T-helper 2 cell treated with Interferon-gamma antibody and Interleukin-4, amounts not matched to agents 5 μg/mL and 100 μg/mL, for 36 hours (primary cell): ENCODE results near the gene HEXD.
A peak's percentile ranks its signal among the peaks of the same experiment; 100 is the strongest.
"Not testable (repeated sequence)": the region's sequence is repeated elsewhere in the genome, so short reads cannot be mapped to it uniquely, and the experiment has no call there.

Experiments
- DNase-seq: peaks from one replicate; pipeline ENCODE4 v3.0.0; 2021; ENCODE audit warnings: low spot score
- H3K27ac Mint-ChIP-seq: one replicate; pipeline ENCODE4 v1.8.0; 2021; ENCODE audit warnings: mild to moderate bottlenecking, mixed read lengths
- H3K27me3 Mint-ChIP-seq: one replicate; pipeline ENCODE4 v1.8.0; 2021; ENCODE audit warnings: low read depth, mixed read lengths
- H3K36me3 Mint-ChIP-seq: one replicate; pipeline ENCODE4 v1.8.0; 2021; ENCODE audit warnings: low read depth, mixed read lengths
- H3K4me1 Mint-ChIP-seq: one replicate; pipeline ENCODE4 v1.8.0; 2021; ENCODE audit warnings: low read depth, mixed read lengths
- H3K4me3 Mint-ChIP-seq: one replicate; pipeline ENCODE4 v1.8.0; 2022; ENCODE audit warnings: mild to moderate bottlenecking, moderate library complexity, mixed read lengths
- H3K9me3 Mint-ChIP-seq: one replicate; pipeline ENCODE4 v1.8.0; 2021; ENCODE audit warnings: mixed read lengths

HEXD gene

GRCh38 chr17:82452162-82452561 lies 34.0 kb downstream of the HEXD start:
- peaks cover 27% of the 10 kb centered on the region for H3K36me3 Mint-ChIP-seq
- peak overlapping the region; percentile 92 for H3K4me3 Mint-ChIP-seq
- no peaks in the 10 kb centered on the region for H3K27me3 Mint-ChIP-seq
- peaks cover 30% of the 10 kb centered on the region for H3K4me1 Mint-ChIP-seq
- H3K9me3 Mint-ChIP-seq: peaks cover 8% of the 10 kb centered on the region
- H3K27ac Mint-ChIP-seq: peak overlapping the region; percentile 92
- DNase-seq: no peak

GRCh38 chr17:82453151-82453550 lies 35.0 kb downstream of the HEXD start:
- not testable (repeated sequence) for H3K27ac Mint-ChIP-seq, H3K9me3 Mint-ChIP-seq, H3K4me3 Mint-ChIP-seq, H3K27me3 Mint-ChIP-seq, DNase-seq
- peaks cover 36% of the 10 kb centered on the region for H3K4me1 Mint-ChIP-seq
- peaks cover 25% of the 10 kb centered on the region for H3K36me3 Mint-ChIP-seq

- H3K4me3 Mint-ChIP-seq: not testable (repeated sequence)
- H3K36me3 Mint-ChIP-seq: peaks cover 25% of the 10 kb centered on the region
These were observed 35.6 kb downstream of the HEXD start for GRCh38 chr17:82453706-82454105.

GRCh38 chr17:82457073-82457928 lies 39.2 kb downstream of the HEXD start:
- peak overlapping the region; percentile 89 for H3K4me3 Mint-ChIP-seq
- peaks cover 24% of the 10 kb centered on the region for H3K4me1 Mint-ChIP-seq
- H3K27me3 Mint-ChIP-seq: no peaks in the 10 kb centered on the region
- H3K36me3 Mint-ChIP-seq: peaks cover 28% of the 10 kb centered on the region
- H3K27ac Mint-ChIP-seq: peak overlapping the region; percentile 97
- H3K9me3 Mint-ChIP-seq: peaks cover 6% of the 10 kb centered on the region
- no peak for DNase-seq

More at GRCh38 chr17:82453706-82454105, 35.6 kb downstream of the HEXD start:
- not testable (repeated sequence) for DNase-seq, H3K27me3 Mint-ChIP-seq, H3K9me3 Mint-ChIP-seq, H3K27ac Mint-ChIP-seq
- H3K4me1 Mint-ChIP-seq: peaks cover 36% of the 10 kb centered on the region

- no peaks in the 10 kb centered on the region for H3K27me3 Mint-ChIP-seq
- H3K4me1 Mint-ChIP-seq: peaks cover 26% of the 10 kb centered on the region
- H3K4me3 Mint-ChIP-seq: peak overlapping the region; percentile 89
- H3K9me3 Mint-ChIP-seq: peaks cover 3% of the 10 kb centered on the region
- H3K36me3 Mint-ChIP-seq: peaks cover 28% of the 10 kb centered on the region
- no peak for DNase-seq
- H3K27ac Mint-ChIP-seq: peak overlapping the region; percentile 97
These were observed 39.7 kb downstream of the HEXD start for GRCh38 chr17:82457929-82458178.

- Mint-ChIP-seq H3K36me3 (peaks cover 31% of the 10 kb centered on the region), H3K4me1 (peaks cover 26% of the 10 kb centered on the region), H3K4me3 (peak within 1 kb of the TSS; percentile 93), H3K27me3 (no peaks in the 10 kb centered on the region), H3K9me3 (peaks cover 3% of the 10 kb centered on the region), H3K27ac (peak within 1 kb of the TSS; percentile 97)
- peak; percentile 99 for DNase-seq
These were observed 40.2 kb downstream of the HEXD start, which contains the start of gene NARF for GRCh38 chr17:82458179-82458884. TSS of gene NARF (plus strand) at chr17:82458741. CDS start at chr17:82458804, 63 bp downstream.

GRCh38 chr17:82458885-82459424 lies 40.8 kb downstream of the HEXD start:
- H3K27ac Mint-ChIP-seq: peak overlapping the region; percentile 84
- peaks cover 37% of the 10 kb centered on the region for H3K36me3 Mint-ChIP-seq
- peaks cover 3% of the 10 kb centered on the region for H3K9me3 Mint-ChIP-seq

GRCh38 chr17:82459936-82460335 lies 41.8 kb downstream of the HEXD start:
- Mint-ChIP-seq H3K4me3 (peak overlapping the region; percentile 32), H3K4me1 (peaks cover 30% of the 10 kb centered on the region), H3K36me3 (peaks cover 45% of the 10 kb centered on the region)
- not testable (repeated sequence) for H3K9me3 Mint-ChIP-seq, DNase-seq, H3K27ac Mint-ChIP-seq, H3K27me3 Mint-ChIP-seq

More at GRCh38 chr17:82458885-82459424, 40.8 kb downstream of the HEXD start:
- peaks cover 26% of the 10 kb centered on the region for H3K4me1 Mint-ChIP-seq
- DNase-seq: peak; percentile 39
- H3K4me3 Mint-ChIP-seq: peak overlapping the region; percentile 93
- no peaks in the 10 kb centered on the region for H3K27me3 Mint-ChIP-seq

- no peaks in the 10 kb centered on the region for H3K27me3 Mint-ChIP-seq
- no peaks in the 10 kb centered on the region for H3K9me3 Mint-ChIP-seq
- no peak for DNase-seq
- peak overlapping the region; percentile 46 for H3K27ac Mint-ChIP-seq
- H3K4me3 Mint-ChIP-seq: no peak overlapping the region
- H3K36me3 Mint-ChIP-seq: peaks cover 59% of the 10 kb centered on the region
- H3K4me1 Mint-ChIP-seq: peaks cover 31% of the 10 kb centered on the region
These were observed 43.8 kb downstream of the HEXD start for GRCh38 chr17:82461827-82462524.

GRCh38 chr17:82463391-82463790 lies 45.2 kb downstream of the HEXD start:
- H3K27ac Mint-ChIP-seq: peak overlapping the region; percentile 22
- no peaks in the 10 kb centered on the region for H3K9me3 Mint-ChIP-seq
- H3K4me3 Mint-ChIP-seq: no peak overlapping the region
- H3K36me3 Mint-ChIP-seq: peaks cover 57% of the 10 kb centered on the region
- peaks cover 23% of the 10 kb centered on the region for H3K4me1 Mint-ChIP-seq
- no peak for DNase-seq
- H3K27me3 Mint-ChIP-seq: no peaks in the 10 kb centered on the region

- Mint-ChIP-seq H3K4me1 (peaks cover 26% of the 10 kb centered on the region), H3K36me3 (peaks cover 64% of the 10 kb centered on the region), H3K9me3 (no peaks in the 10 kb centered on the region), H3K27ac (no peak overlapping the region), H3K4me3 (no peak overlapping the region), H3K27me3 (no peaks in the 10 kb centered on the region)
- no peak for DNase-seq
These were observed 45.9 kb downstream of the HEXD start for GRCh38 chr17:82463925-82464566.

- H3K9me3 Mint-ChIP-seq: no peaks in the 10 kb centered on the region
- no peak for DNase-seq
- H3K27ac Mint-ChIP-seq: no peak overlapping the region
- H3K36me3 Mint-ChIP-seq: peaks cover 65% of the 10 kb centered on the region
- H3K27me3 Mint-ChIP-seq: no peaks in the 10 kb centered on the region
- no peak overlapping the region for H3K4me3 Mint-ChIP-seq
- H3K4me1 Mint-ChIP-seq: peaks cover 22% of the 10 kb centered on the region
These were observed 46.4 kb downstream of the HEXD start for GRCh38 chr17:82464567-82464929.

- Mint-ChIP-seq H3K4me1 (peaks cover 20% of the 10 kb centered on the region), H3K27ac (peak overlapping the region; percentile 76)
These were observed 47.0 kb downstream of the HEXD start for GRCh38 chr17:82465023-82465603.

More at GRCh38 chr17:82465023-82465603, 47.0 kb downstream of the HEXD start:
- Mint-ChIP-seq H3K36me3 (peaks cover 66% of the 10 kb centered on the region), H3K4me3 (no peak overlapping the region), H3K27me3 (no peaks in the 10 kb centered on the region), H3K9me3 (no peaks in the 10 kb centered on the region)
- no peak for DNase-seq
